Ovary (tissue), 9 donors: ENCODE results near the gene SMARCC1. TPM values are rescaled to one million over a fixed set of nuclear protein-coding genes. Genes with fewer than 3 reads are reported as not detected.

Experiments
- DNase-seq, 5 donors: peaks; one replicate each; pipeline ENCODE4 v3.0.0-alpha.2; 2019 to 2020
- H3K27ac ChIP-seq, 2 donors: fragments of 200-600 bp; one replicate each; pipeline versions ENCODE4 v1.5.1 to v1.8.0; 2019 to 2022
- H3K27me3 ChIP-seq: fragments of 200-600 bp; one replicate; pipeline ENCODE4 v1.8.0; 2022
- H3K36me3 ChIP-seq: fragments of 200-600 bp; sonication (generic); one replicate; pipeline ENCODE4 v1.5.1; 2019
- H3K4me1 ChIP-seq: one replicate; pipeline ENCODE4 v1.8.1; 2013; ENCODE audit warnings: mild to moderate bottlenecking, moderate library complexity; ENCODE audit not compliant: insufficient read depth
- H3K4me3 ChIP-seq: fragments of 200-600 bp; sonication (generic); one replicate; pipeline ENCODE4 v1.5.1; 2017
- H3K9me3 ChIP-seq, 2 donors: fragments of 200-600 bp in 1 of 2; sonication (generic) in 1 of 2; one replicate each; pipeline versions ENCODE4 v1.5.1 to v1.8.1; 2013 to 2019; ENCODE audit warnings: mild to moderate bottlenecking in 1 of 2, moderate library complexity in 1 of 2
- CTCF ChIP-seq, 3 donors: fragments of 450-650 bp in 2 of 3; fragments of 200-600 bp in 1 of 3; IDR thresholded peaks; one replicate each; pipeline versions ENCODE4 v1.5.1 to v1.8.0; 2016 to 2022; ENCODE audit warnings: antibody characterized with exemption in 3 of 3, mild to moderate bottlenecking in 1 of 3
- EP300 ChIP-seq: sonication (generic); formaldehyde crosslinking; IDR thresholded peaks from one replicate; pipeline ENCODE4 v1.6.1; 2017; ENCODE audit warnings: antibody characterized with exemption
- POLR2A ChIP-seq: fragments of 450-650 bp; IDR thresholded peaks from one replicate; pipeline ENCODE4 v1.6.1; 2017; ENCODE audit warnings: antibody characterized with exemption, mild to moderate bottlenecking, moderate library complexity
- WGBS, 3 donors: extraction: QIAGEN DNeasy Blood & Tissue Kit in 1 of 3; methylation state at CpG; one replicate each; pipeline versions ENCODE4 v1.1.5 to v1.1.7; 2013 to 2017; 5-methylcytosine and 5-hydroxymethylcytosine counted together
- intact Hi-C, 4 donors: fragments of 100-400 bp; cut with DNase I; formaldehyde crosslinking; loops; one replicate each; pipeline versions ENCODE4 v1.11.0 to v1.15.1; 2022 to 2023
- polyA plus RNA-seq, 2 donors: library from polyadenylated mRNA; stranded (reverse); fragments of 200-250 nt in 1 of 2; fragments of 350-450 nt in 1 of 2; fragmentation: Illumina TruSeq in 1 of 2; extraction: RNeasy Lipid Tissue Mini Kit (QIAGEN cat#74804) in 1 of 2; gene quantifications; one replicate each; pipeline ENCODE4 v1.2.3, GENCODE V29; 2013 to 2014
- total RNA-seq, 7 donors: library from RNA; depleted of rRNA in 2 of 7; stranded (reverse); fragments of >200 nt in 2 of 7; fragmentation: NEBNext Ultra II Directional in 3 of 7; extraction: Animal tissue kit (Norgen Biotek cat#: 25700) in 3 of 7; gene quantifications; one replicate each; pipeline versions ENCODE4 v1.1.0 to v1.2.4, GENCODE V29; 2016 to 2023
- donor health status: DM: no; HTN: no; CAD: no; lungs with moderate emphysema.
- donor health status: DM: no; HTN: no; CAD: no.
- donor health status: Bipolar disorder and iron deficiency.
- donor health status: DM: yes; HTN: yes; CAD: no.
- donor health status: DM: no; HTN: no; CAD: no.
- donor health status: DM: yes; HTN: yes; CAD: no.

SMARCC1 gene
- total and polyA plus RNA-seq, 9 donors, result 24.8 to 68.9 (median 60.4) TPM

GRCh38 chr3:47705391-47705790 lies 76.3 kb downstream of the SMARCC1 start:
- H3K9me3 ChIP-seq, result no peaks in the 10 kb centered on the region
- DNase-seq, result no peak
- H3K27me3 ChIP-seq, result no peaks in the 10 kb centered on the region
- no peak overlapping the region for H3K27ac ChIP-seq
- H3K4me1 ChIP-seq, result no peaks in the 10 kb centered on the region
- no peaks in the 10 kb centered on the region for H3K36me3 ChIP-seq
- 48 to 61% (median 53%) methylated on average over 1 of the region's 1 CpG for WGBS, 3 donors
- H3K4me3 ChIP-seq, result no peak overlapping the region
- intact Hi-C loops, result no loop called here
- TF ChIP-seq EP300 (no peak), CTCF (IDR thresholded peaks at IDR 0.05) (no peak), POLR2A (no peak)

GRCh38 chr3:47704237-47704612 lies 77.5 kb downstream of the SMARCC1 start:
- 97 to 100% (median 98%) methylated on average over 3 of the region's 3 CpGs for WGBS, 3 donors
- H3K27ac ChIP-seq, result no peak overlapping the region
- no peak for DNase-seq
- H3K27me3 ChIP-seq, result no peaks in the 10 kb centered on the region
- TF ChIP-seq POLR2A (no peak), CTCF (IDR thresholded peaks at IDR 0.05) (no peak), EP300 (no peak)
- no peaks in the 10 kb centered on the region for H3K36me3 ChIP-seq
- intact Hi-C loops, result no loop called here
- H3K4me3 ChIP-seq, result no peak overlapping the region
- H3K4me1 ChIP-seq, result no peaks in the 10 kb centered on the region
- no peaks in the 10 kb centered on the region for H3K9me3 ChIP-seq

- Histone ChIP-seq H3K4me1 (no peaks in the 10 kb centered on the region), H3K9me3 (no peaks in the 10 kb centered on the region), H3K27me3 (no peaks in the 10 kb centered on the region), H3K27ac (no peak overlapping the region), H3K4me3 (no peak overlapping the region), H3K36me3 (no peaks in the 10 kb centered on the region)
- intact Hi-C loops, result no loop called here
- WGBS, 3 donors, result 94 to 97% (median 95%) methylated on average over 11 of the region's 11 CpGs
- TF ChIP-seq EP300 (no peak), CTCF (IDR thresholded peaks at IDR 0.05) (no peak), POLR2A (no peak)
- no peak for DNase-seq
These were observed 80.3 kb downstream of the SMARCC1 start for GRCh38 chr3:47701388-47701787.

- Histone ChIP-seq H3K4me3 (no peak overlapping the region), H3K27ac (no peak overlapping the region), H3K36me3 (no peaks in the 10 kb centered on the region), H3K27me3 (no peaks in the 10 kb centered on the region), H3K9me3 (no peaks in the 10 kb centered on the region), H3K4me1 (no peaks in the 10 kb centered on the region)
- DNase-seq, result no peak
- TF ChIP-seq CTCF (IDR thresholded peaks at IDR 0.05), result no peak
- no peak for TF ChIP-seq POLR2A
- no peak for TF ChIP-seq EP300
- intact Hi-C loops, result no loop called here
These were observed 89.5 kb downstream of the SMARCC1 start for GRCh38 chr3:47692158-47692557.

GRCh38 chr3:47688488-47688887 lies 93.2 kb downstream of the SMARCC1 start:
- no peaks in the 10 kb centered on the region for H3K36me3 ChIP-seq
- no peak for DNase-seq
- H3K27ac ChIP-seq, result no peak overlapping the region
- 86 to 92% (median 86%) methylated on average over 6 of the region's 6 CpGs for WGBS, 3 donors
- H3K9me3 ChIP-seq, result no peaks in the 10 kb centered on the region
- no peaks in the 10 kb centered on the region for H3K27me3 ChIP-seq
- intact Hi-C loops, result no loop called here
- no peak for TF ChIP-seq EP300
- TF ChIP-seq CTCF (IDR thresholded peaks at IDR 0.05), result no peak
- TF ChIP-seq POLR2A, result no peak
- H3K4me1 ChIP-seq, result no peaks in the 10 kb centered on the region
- H3K4me3 ChIP-seq, result no peak overlapping the region
